H9 (cell line): ENCODE data around the gene SLX4IP. TPM values are rescaled to one million over a fixed set of nuclear protein-coding genes. Genes with fewer than 3 reads are reported as not detected.

Experiments used
- DNase-seq: peaks from one replicate; pipeline ENCODE4 v3.0.0-alpha.2; 2017
- H2AFZ ChIP-seq: one replicate; pipeline ENCODE4 v1.6.1; 2013; ENCODE audit warnings: mild to moderate bottlenecking, low read length, control low read depth, moderate library complexity
- H2AK5ac ChIP-seq: 2 replicates; pipeline ENCODE4 v1.6.1; 2013; ENCODE audit warnings: low read length, control low read depth, mixed read lengths; ENCODE audit not compliant: insufficient read length
- H2BK120ac ChIP-seq: one replicate; pipeline ENCODE4 v1.6.1; 2013; ENCODE audit warnings: low read depth, mild to moderate bottlenecking, low read length, control low read depth, inconsistent platforms; ENCODE audit not compliant: poor library complexity, severe bottlenecking
- H2BK12ac ChIP-seq: 2 replicates; pipeline ENCODE4 v1.6.1; 2013; ENCODE audit warnings: low read length, control low read depth, mixed read lengths, low read depth; ENCODE audit not compliant: insufficient read length
- H2BK15ac ChIP-seq: 2 replicates; pipeline ENCODE4 v1.6.1; 2013; ENCODE audit warnings: low read depth, low read length, control low read depth
- H2BK20ac ChIP-seq: one replicate; pipeline ENCODE4 v1.6.1; 2013; ENCODE audit warnings: low read depth, mild to moderate bottlenecking, low read length, control low read depth, inconsistent platforms; ENCODE audit not compliant: poor library complexity, severe bottlenecking
- H2BK5ac ChIP-seq: 2 replicates; pipeline ENCODE4 v1.6.1; 2013; ENCODE audit warnings: low read length, control low read depth, mixed read lengths; ENCODE audit not compliant: insufficient read length
- H3K14ac ChIP-seq: 2 replicates; pipeline ENCODE4 v1.6.1; 2013; ENCODE audit warnings: low read length, control low read depth; ENCODE audit not compliant: insufficient read depth
- H3K18ac ChIP-seq: 2 replicates; pipeline ENCODE4 v1.6.1; 2013; ENCODE audit warnings: low read depth, mild to moderate bottlenecking, mixed read lengths, low read length, control low read depth; ENCODE audit not compliant: insufficient read length
- H3K23ac ChIP-seq: 2 replicates; pipeline ENCODE4 v1.6.1; 2013; ENCODE audit warnings: low read length, control low read depth, mixed read lengths, low read depth; ENCODE audit not compliant: insufficient read length
- H3K23me2 ChIP-seq: 2 replicates; pipeline ENCODE4 v1.6.1; 2013; ENCODE audit warnings: low read depth, mild to moderate bottlenecking, mixed read lengths, low read length, control low read depth; ENCODE audit not compliant: insufficient read length, poor library complexity, severe bottlenecking
- H3K27ac ChIP-seq: 2 replicates; pipeline ENCODE4 v1.5.1; 2013; ENCODE audit warnings: low read length, control low read depth, mixed read lengths, low read depth; ENCODE audit not compliant: insufficient read length
- H3K27me3 ChIP-seq: 2 replicates; pipeline ENCODE4 v1.6.1; 2013; ENCODE audit warnings: low read length, control low read depth, inconsistent platforms; ENCODE audit not compliant: insufficient read depth
- H3K4ac ChIP-seq: 2 replicates; pipeline ENCODE4 v1.6.1; 2013; ENCODE audit warnings: low read depth, mild to moderate bottlenecking, control low read depth, inconsistent platforms, low read length, moderate library complexity
- H3K4me1 ChIP-seq: 2 replicates; pipeline ENCODE4 v1.6.1; 2013; ENCODE audit warnings: low read length, control low read depth, inconsistent platforms; ENCODE audit not compliant: insufficient read depth
- H3K4me2 ChIP-seq: 2 replicates; pipeline ENCODE4 v1.6.1; 2013; ENCODE audit warnings: low read length, control low read depth, mixed read lengths; ENCODE audit not compliant: insufficient read length, insufficient read depth
- H3K56ac ChIP-seq: 2 replicates; pipeline ENCODE4 v1.6.1; 2013; ENCODE audit warnings: low read depth, mild to moderate bottlenecking, mixed read lengths, low read length, control low read depth; ENCODE audit not compliant: insufficient read length
- H3K79me1 ChIP-seq: 2 replicates; pipeline ENCODE4 v1.6.1; 2013; ENCODE audit warnings: low read depth, mild to moderate bottlenecking, moderate library complexity, low read length, control low read depth, inconsistent platforms; ENCODE audit not compliant: insufficient read depth, poor library complexity, severe bottlenecking
- H3K79me2 ChIP-seq: 2 replicates; pipeline ENCODE4 v1.6.1; 2013; ENCODE audit warnings: low read length, control low read depth, inconsistent platforms; ENCODE audit not compliant: insufficient read depth
- H3K9ac ChIP-seq: 2 replicates; pipeline ENCODE4 v1.6.1; 2013; ENCODE audit warnings: low read length, control low read depth, mixed read lengths; ENCODE audit not compliant: insufficient read length; ENCODE audit errors: extremely low read depth
- H3K9me3 ChIP-seq: one replicate; pipeline ENCODE4 v1.6.1; 2013; ENCODE audit warnings: low read depth, low read length, inconsistent platforms; ENCODE audit not compliant: control insufficient read depth
- H3T11ph ChIP-seq: one replicate; pipeline ENCODE4 v1.6.1; 2013; ENCODE audit warnings: mild to moderate bottlenecking, low read length, control low read depth, inconsistent platforms
- H4K20me1 ChIP-seq: one replicate; pipeline ENCODE4 v1.6.1; 2013; ENCODE audit not compliant: control insufficient read depth, insufficient read length, insufficient read depth
- H4K5ac ChIP-seq: 2 replicates; pipeline ENCODE4 v1.6.1; 2013; ENCODE audit warnings: low read depth, mild to moderate bottlenecking, mixed read lengths, low read length, control low read depth; ENCODE audit not compliant: insufficient read length
- H4K8ac ChIP-seq: replicated peaks from 2 replicates; pipeline ENCODE4 v1.6.1; 2013; ENCODE audit warnings: low read length, control low read depth, mixed read lengths, low read depth; ENCODE audit not compliant: insufficient read length
- H4K91ac ChIP-seq: 2 replicates; pipeline ENCODE4 v1.6.1; 2013; ENCODE audit warnings: low read depth, mild to moderate bottlenecking, moderate library complexity, mixed read lengths, low read length, control low read depth; ENCODE audit not compliant: insufficient read length
- H3K27ac Mint-ChIP-seq, 3 experiments: 2 replicates in 2 of 3; 3 replicates in 1 of 3; pipeline ENCODE4 v1.8.0; 2020 to 2021; ENCODE audit warnings: mixed read lengths in 3 of 3, mild to moderate bottlenecking in 1 of 3, moderate library complexity in 1 of 3
- H3K27me3 Mint-ChIP-seq: 2 replicates; pipeline ENCODE4 v1.8.0; 2021; ENCODE audit warnings: low read depth, mild to moderate bottlenecking, moderate library complexity, mixed read lengths
- H3K36me3 Mint-ChIP-seq, 3 experiments: 2 replicates in 2 of 3; 3 replicates in 1 of 3; pipeline ENCODE4 v1.8.0; 2020 to 2021; ENCODE audit warnings: low read depth in 3 of 3, mixed read lengths in 3 of 3; ENCODE audit not compliant: insufficient read depth in 1 of 3
- H3K4me1 Mint-ChIP-seq, 2 experiments: 2 replicates each; pipeline ENCODE4 v1.8.0; 2020; ENCODE audit warnings: mixed read lengths in 2 of 2
- H3K4me3 Mint-ChIP-seq, 2 experiments: 2 replicates in 1 of 2; 3 replicates in 1 of 2; pipeline ENCODE4 v1.8.0; 2020 to 2021; ENCODE audit warnings: mild to moderate bottlenecking in 2 of 2, mixed read lengths in 2 of 2, moderate library complexity in 1 of 2
- H3K9me3 Mint-ChIP-seq, 2 experiments: 2 replicates in 1 of 2; 3 replicates in 1 of 2; pipeline ENCODE4 v1.8.0; 2020; ENCODE audit warnings: mild to moderate bottlenecking in 2 of 2, mixed read lengths in 2 of 2, moderate library complexity in 1 of 2
- CTCF ChIP-seq: fragments of 200-600 bp; sonication (generic); conservative IDR thresholded peaks from 3 replicates; pipeline ENCODE4 v1.8.0; 2021; ENCODE audit warnings: antibody characterized with exemption, mild to moderate bottlenecking
- WGBS: extraction: QIAGEN DNeasy Blood & Tissue Kit; methylation state at CpG from one replicate; pipeline ENCODE4 v1.1.7; 2013; ENCODE audit warnings: missing lambda C conversion rate, low lambda C conversion rate, mixed read lengths; ENCODE audit not compliant: insufficient read length; ENCODE audit errors: extremely low coverage; 5-methylcytosine and 5-hydroxymethylcytosine counted together
- total RNA-seq: library from RNA; stranded (reverse); gene quantifications from 2 replicates; pipeline ENCODE4 v1.2.1, GENCODE V29; 2021

The SLX4IP gene
- total RNA-seq, 1 experiment from 2014 or later, result 7.9 TPM

- peaks cover 4% of the 10 kb centered on the region; the same call in 1 of the 2 replicates for H3K4me1 ChIP-seq
- DNase-seq, result no peak
- H2AFZ ChIP-seq, result no peak overlapping the region
- Mint-ChIP-seq H3K4me1 (peaks cover 77 to 81% of the 10 kb centered on the region in 2 experiments), H3K9me3 (no peaks in the 10 kb centered on the region), H3K27me3 (no peaks in the 10 kb centered on the region), H3K4me3 (no peak overlapping the region), H3K36me3 (peaks cover 0 to 2% (median 0%) of the 10 kb centered on the region in 3 experiments; a peak in 5 of 7 replicates), H3K27ac (peak overlapping the region in 2 of 3 experiments; percentile 82 to 95; a peak in 4 of 7 replicates)
- no peak overlapping the region for H4K8ac ChIP-seq
- no peaks in the 10 kb centered on the region for H4K20me1 ChIP-seq
- H3K9ac ChIP-seq, result no peak overlapping the region
- no peak overlapping the region for H4K91ac ChIP-seq
- H2BK5ac ChIP-seq, result no peak overlapping the region
- H3K79me2 ChIP-seq, result no peaks in the 10 kb centered on the region
- no peaks in the 10 kb centered on the region for H3K9me3 ChIP-seq
- H2BK20ac ChIP-seq, result no peak overlapping the region
- H3K79me1 ChIP-seq, result no peaks in the 10 kb centered on the region
- no peak overlapping the region for H3K14ac ChIP-seq
- H3K27ac ChIP-seq, result no peak overlapping the region
- H2BK15ac ChIP-seq, result no peak overlapping the region
- H3T11ph ChIP-seq, result no peak overlapping the region
- H2BK12ac ChIP-seq, result no peak overlapping the region
- no peak overlapping the region for H3K18ac ChIP-seq
- no CpG with 5 or more reads among the region's 7 CpGs for WGBS
- no peak overlapping the region for H3K23ac ChIP-seq
- no peak overlapping the region for H2AK5ac ChIP-seq
- H3K27me3 ChIP-seq, result no peaks in the 10 kb centered on the region
- H3K23me2 ChIP-seq, result no peaks in the 10 kb centered on the region
- H3K4me2 ChIP-seq, result no peak overlapping the region
- no peak overlapping the region for H3K4ac ChIP-seq
- peak; percentile 76 for TF ChIP-seq CTCF
- no peak overlapping the region for H3K56ac ChIP-seq
- no peak overlapping the region for H2BK120ac ChIP-seq
- no peak overlapping the region for H4K5ac ChIP-seq
Observed at GRCh38 chr20:10469599-10469998, 34.5 kb downstream of the SLX4IP start.
